Activated CD4-positive, alpha-beta T cell treated with anti-CD3 and anti-CD28 coated beads, Interleukin-2, amount 10 ng/mL, durations not matched to agents 7 days and 5 days (primary cell): ENCODE data around the gene NCAM1. TPM values are rescaled to one million over a fixed set of nuclear protein-coding genes. Genes with fewer than 3 reads are reported as not detected.

Source experiments
- CTCF ChIA-PET: fragments of 350-600 bp; sonication (Branson Sonifier 250); formaldehyde crosslinking; loops from one replicate; lab custom pipeline; 2021; ENCODE audit warnings: antibody characterized with exemption; lab: Charles Lee
- POLR2A ChIA-PET: fragments of 350-600 bp; sonication (Branson Sonifier 250); formaldehyde crosslinking; loops from one replicate; lab custom pipeline; 2021; ENCODE audit warnings: antibody characterized with exemption; lab: Charles Lee
- DNase-seq: peaks from one replicate; pipeline ENCODE4 v3.0.0-alpha.2; 2020
- H3K27ac Mint-ChIP-seq: one replicate; pipeline ENCODE4 v1.8.0; 2021; ENCODE audit warnings: mild to moderate bottlenecking, moderate library complexity, mixed read lengths
- H3K27me3 Mint-ChIP-seq: one replicate; pipeline ENCODE4 v1.8.0; 2021; ENCODE audit warnings: mixed read lengths
- H3K36me3 Mint-ChIP-seq: one replicate; pipeline ENCODE4 v1.8.0; 2021; ENCODE audit warnings: low read depth, mixed read lengths
- H3K4me1 Mint-ChIP-seq: one replicate; pipeline ENCODE4 v1.8.0; 2021; ENCODE audit warnings: mixed read lengths
- H3K4me3 Mint-ChIP-seq: one replicate; pipeline ENCODE4 v1.8.0; 2021; ENCODE audit warnings: mild to moderate bottlenecking, moderate library complexity, mixed read lengths
- H3K9me3 Mint-ChIP-seq: one replicate; pipeline ENCODE4 v1.8.0; 2021; ENCODE audit warnings: mixed read lengths
- total RNA-seq, 2 experiments: library from RNA; stranded (reverse); gene quantifications; one replicate each; pipeline ENCODE4 v1.2.3, GENCODE V29; 2021

NCAM1 gene
- total RNA-seq, 2 experiments from 2014 or later = 0.15 to 0.42 TPM

DNA sequence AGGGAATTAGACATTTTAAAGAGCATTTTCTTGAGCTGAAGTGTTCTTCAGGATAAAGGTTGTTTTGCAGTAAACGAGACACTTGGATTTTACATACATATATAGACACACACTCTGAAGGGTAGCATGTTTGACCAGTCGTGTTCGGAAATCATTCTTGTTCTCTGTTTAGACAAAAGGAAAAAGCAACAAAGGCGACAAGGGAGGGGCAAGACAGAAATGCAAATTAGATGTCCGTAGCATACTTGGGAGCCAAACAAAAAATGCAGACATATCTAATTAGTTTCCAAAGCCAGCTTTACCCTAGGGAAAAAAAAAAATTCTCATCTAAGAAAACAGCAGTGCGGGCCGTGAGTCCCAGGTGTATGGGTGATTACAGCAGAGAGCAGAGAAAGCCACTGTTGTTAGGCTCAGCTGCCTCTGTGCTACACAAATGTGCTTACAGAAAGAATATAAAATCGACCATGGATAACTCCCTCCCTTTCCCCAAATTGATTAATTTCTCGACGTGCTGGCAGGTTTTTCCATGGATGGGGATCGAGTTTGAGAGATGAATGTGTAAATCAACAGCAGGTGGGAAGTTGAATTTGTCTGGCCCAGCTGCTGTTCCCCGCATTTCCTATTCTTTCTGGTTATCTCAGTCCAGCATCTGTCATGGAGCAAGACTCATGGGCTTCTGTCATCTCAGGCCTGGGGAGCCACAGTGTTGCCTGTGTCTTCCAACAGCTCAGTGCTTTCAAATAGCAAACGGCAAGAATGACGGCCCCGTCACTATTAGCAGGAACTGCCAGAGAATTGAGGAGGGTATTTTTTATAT is 176.7 kb downstream of the NCAM1 start:
- ChIA-PET CTCF (no interaction called here), POLR2A (no interaction called here)
- DNase-seq = no peak
- Mint-ChIP-seq H3K9me3 (no peaks in the 10 kb centered on the region), H3K4me3 (no peak overlapping the region), H3K36me3 (no peaks in the 10 kb centered on the region), H3K27ac (no peak overlapping the region), H3K27me3 (peaks cover 33% of the 10 kb centered on the region), H3K4me1 (no peaks in the 10 kb centered on the region)

GRCh38 chr11:113138731-113139130 is 177.5 kb downstream of the NCAM1 start:
- Mint-ChIP-seq H3K27me3 (peaks cover 37% of the 10 kb centered on the region), H3K9me3 (no peaks in the 10 kb centered on the region), H3K4me3 (no peak overlapping the region), H3K36me3 (no peaks in the 10 kb centered on the region), H3K4me1 (no peaks in the 10 kb centered on the region), H3K27ac (no peak overlapping the region)
- no peak for DNase-seq
- ChIA-PET POLR2A (no interaction called here), CTCF (interaction anchor here (0.7 kb wide), 1 partner anchor 200 kb away, joined by 3 read pairs; no protein-coding TSS in a partner anchor)

DNA sequence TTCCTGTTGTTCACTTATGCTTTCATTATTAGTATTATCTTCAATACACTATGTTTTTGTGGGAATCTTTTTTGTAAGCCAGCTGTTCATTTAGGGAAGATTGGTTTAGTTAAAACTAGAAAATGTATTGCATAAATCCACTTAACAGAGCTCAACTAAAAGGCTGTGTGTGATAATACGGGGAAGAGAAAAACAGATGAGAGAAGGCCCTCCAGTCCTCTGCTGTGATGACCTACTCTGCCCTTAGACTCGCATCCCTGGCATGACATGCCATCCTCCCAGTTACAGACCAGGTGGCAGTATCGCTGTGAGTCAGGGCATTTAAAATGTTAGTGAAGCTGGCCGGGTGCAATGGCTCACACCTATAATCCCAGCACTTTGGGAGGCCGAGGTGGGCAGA is 179.8 kb downstream of the NCAM1 start:
- Mint-ChIP-seq H3K27me3 (peaks cover 40% of the 10 kb centered on the region), H3K9me3 (no peaks in the 10 kb centered on the region), H3K4me3 (no peak overlapping the region), H3K4me1 (no peaks in the 10 kb centered on the region), H3K27ac (no peak overlapping the region), H3K36me3 (no peaks in the 10 kb centered on the region)
- ChIA-PET CTCF (no interaction called here), POLR2A (no interaction called here)
- no peak for DNase-seq

DNA sequence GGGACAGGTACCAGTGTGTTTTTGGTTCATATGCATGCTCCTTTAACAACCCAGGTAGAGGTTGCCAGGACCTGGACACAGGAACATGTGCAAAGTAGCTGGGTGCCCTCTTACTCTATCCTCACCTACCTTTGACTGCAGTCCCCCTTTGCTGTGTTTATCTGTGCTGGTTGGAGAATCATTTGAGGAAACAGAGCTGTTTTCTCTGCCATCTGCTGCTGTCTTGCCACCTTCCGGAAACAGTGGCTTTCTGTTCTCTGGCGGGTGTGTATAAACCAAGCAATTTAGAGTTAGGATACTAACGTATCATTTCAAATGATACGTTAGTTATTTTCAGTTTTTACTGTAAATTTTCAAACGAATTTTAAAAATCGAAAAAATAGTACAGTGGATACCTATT is 181.3 kb downstream of the NCAM1 start:
- Mint-ChIP-seq H3K36me3 (no peaks in the 10 kb centered on the region), H3K4me3 (no peak overlapping the region), H3K4me1 (no peaks in the 10 kb centered on the region), H3K27me3 (peaks cover 33% of the 10 kb centered on the region), H3K27ac (no peak overlapping the region), H3K9me3 (no peaks in the 10 kb centered on the region)
- DNase-seq = no peak
- ChIA-PET CTCF (no interaction called here), POLR2A (no interaction called here)

GRCh38 chr11:113147249-113147648 is 186.0 kb downstream of the NCAM1 start:
- Mint-ChIP-seq H3K4me1 (no peaks in the 10 kb centered on the region), H3K4me3 (no peak overlapping the region), H3K36me3 (no peaks in the 10 kb centered on the region), H3K9me3 (no peaks in the 10 kb centered on the region), H3K27ac (no peak overlapping the region), H3K27me3 (peaks cover 16% of the 10 kb centered on the region)
- ChIA-PET CTCF (no interaction called here), POLR2A (no interaction called here)
- no peak for DNase-seq

GRCh38 chr11:113148076-113148475 is 186.9 kb downstream of the NCAM1 start:
- Mint-ChIP-seq H3K4me1 (no peaks in the 10 kb centered on the region), H3K27me3 (peaks cover 9% of the 10 kb centered on the region), H3K36me3 (no peaks in the 10 kb centered on the region), H3K4me3 (no peak overlapping the region), H3K27ac (no peak overlapping the region), H3K9me3 (no peaks in the 10 kb centered on the region)
- ChIA-PET POLR2A (no interaction called here), CTCF (no interaction called here)
- DNase-seq = no peak

- peaks cover 7% of the 10 kb centered on the region for H3K27me3 Mint-ChIP-seq
- no peaks in the 10 kb centered on the region for H3K36me3 Mint-ChIP-seq
- H3K27ac Mint-ChIP-seq = no peak overlapping the region
- ChIA-PET CTCF (no interaction called here), POLR2A (no interaction called here)
- H3K4me1 Mint-ChIP-seq = no peaks in the 10 kb centered on the region
- no peak overlapping the region for H3K4me3 Mint-ChIP-seq
- H3K9me3 Mint-ChIP-seq = no peaks in the 10 kb centered on the region
- no peak for DNase-seq
Observed at GRCh38 chr11:113148652-113149051, 187.4 kb downstream of the NCAM1 start.

DNA sequence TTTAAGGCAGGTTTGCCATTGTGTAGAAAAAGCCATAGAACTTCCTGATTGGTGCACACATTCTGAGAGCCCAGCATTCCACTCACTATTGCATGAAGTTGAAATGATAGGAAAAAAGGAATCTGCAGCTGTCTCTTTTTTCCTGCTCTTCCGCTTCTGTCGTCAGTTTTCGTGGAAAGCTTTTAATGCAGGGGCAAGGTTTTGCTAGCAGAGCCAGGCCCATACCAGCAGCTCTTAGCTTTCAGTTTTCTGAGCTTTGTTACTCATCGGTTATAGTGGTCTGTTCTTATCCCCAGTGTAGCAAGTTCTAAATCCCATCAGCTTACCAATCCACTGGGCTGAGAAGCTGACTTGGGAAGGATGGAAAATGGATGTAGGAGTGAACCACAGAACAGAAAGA is 190.3 kb downstream of the NCAM1 start:
- Mint-ChIP-seq H3K27me3 (peaks cover 2% of the 10 kb centered on the region), H3K36me3 (no peaks in the 10 kb centered on the region), H3K4me3 (no peak overlapping the region), H3K27ac (no peak overlapping the region), H3K4me1 (no peaks in the 10 kb centered on the region), H3K9me3 (no peaks in the 10 kb centered on the region)
- CTCF ChIA-PET = no interaction called here
- POLR2A ChIA-PET = no interaction called here
- DNase-seq = no peak

- Mint-ChIP-seq H3K36me3 (no peaks in the 10 kb centered on the region), H3K27me3 (peaks cover 2% of the 10 kb centered on the region), H3K4me3 (no peak overlapping the region), H3K27ac (no peak overlapping the region), H3K4me1 (no peaks in the 10 kb centered on the region), H3K9me3 (no peaks in the 10 kb centered on the region)
- ChIA-PET POLR2A (no interaction called here), CTCF (no interaction called here)
- no peak for DNase-seq
Observed at GRCh38 chr11:113152500-113152899, 191.3 kb downstream of the NCAM1 start.

DNA sequence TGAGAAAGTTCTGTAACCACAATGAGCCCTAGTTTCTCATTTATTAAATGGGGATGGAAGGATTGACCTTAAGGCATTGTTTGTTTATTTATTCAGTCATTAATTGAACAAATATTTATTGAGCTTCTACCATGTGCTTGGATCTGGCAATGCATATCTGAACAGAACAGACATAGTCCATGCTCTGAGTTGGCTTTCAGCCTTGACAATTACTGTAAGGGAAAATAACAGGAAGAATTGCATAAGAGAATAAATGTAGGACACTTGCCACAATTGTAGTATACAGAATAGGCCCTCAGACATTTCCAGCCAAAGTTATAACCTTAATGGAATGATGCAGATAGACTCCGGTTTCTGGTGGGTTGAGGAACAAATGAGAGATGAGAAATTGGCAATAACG is 192.6 kb downstream of the NCAM1 start:
- H3K4me3 Mint-ChIP-seq = no peak overlapping the region
- peaks cover 4% of the 10 kb centered on the region for H3K27me3 Mint-ChIP-seq
- no peak for DNase-seq
- no peaks in the 10 kb centered on the region for H3K36me3 Mint-ChIP-seq
- H3K4me1 Mint-ChIP-seq = no peaks in the 10 kb centered on the region
- no peak overlapping the region for H3K27ac Mint-ChIP-seq
- no peaks in the 10 kb centered on the region for H3K9me3 Mint-ChIP-seq
- CTCF ChIA-PET = no interaction called here
- POLR2A ChIA-PET = no interaction called here

DNA sequence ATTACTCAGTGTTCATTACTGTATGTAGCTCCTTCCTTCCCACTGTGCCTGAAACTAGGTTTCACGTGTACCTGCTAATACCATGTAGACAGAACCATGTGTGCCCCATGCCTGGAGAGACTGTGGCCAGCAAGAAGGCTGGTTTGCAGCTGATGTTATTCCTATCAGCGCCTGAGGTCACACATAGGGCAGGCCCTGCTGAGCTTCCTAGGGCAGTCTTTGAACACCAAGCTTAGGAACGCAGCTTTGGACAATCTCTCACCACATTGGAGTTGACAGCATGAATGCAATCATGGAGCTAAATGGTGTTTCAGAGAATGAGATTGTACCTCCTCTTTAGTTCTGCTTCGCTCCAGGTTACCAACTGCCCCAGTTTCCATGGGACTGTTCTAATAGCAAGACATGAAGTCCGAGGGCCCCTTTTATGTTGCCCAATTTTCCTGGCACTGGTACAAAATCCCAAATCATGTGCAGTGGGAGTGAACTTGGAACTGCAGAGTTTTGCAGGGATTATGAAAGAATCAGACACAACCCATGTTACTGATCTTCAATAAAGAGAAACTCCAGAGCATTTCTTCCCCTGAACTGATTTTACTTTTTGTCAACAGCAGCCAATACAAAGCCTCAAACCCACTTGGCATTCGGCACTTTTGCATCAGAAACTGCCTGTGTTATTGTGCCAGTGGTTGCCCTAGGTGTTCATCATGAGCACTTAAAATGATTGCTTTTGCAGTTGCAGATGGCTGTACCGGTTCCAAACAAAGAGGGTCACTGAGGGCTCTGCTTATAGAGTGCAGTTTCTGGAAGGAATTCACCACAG is 199.0 kb downstream of the NCAM1 start:
- Mint-ChIP-seq H3K9me3 (no peaks in the 10 kb centered on the region), H3K4me3 (no peak overlapping the region), H3K27me3 (peaks cover 3% of the 10 kb centered on the region), H3K36me3 (no peaks in the 10 kb centered on the region), H3K27ac (no peak overlapping the region), H3K4me1 (no peaks in the 10 kb centered on the region)
- CTCF ChIA-PET = no interaction called here
- DNase-seq = no peak
- POLR2A ChIA-PET = no interaction called here

DNA sequence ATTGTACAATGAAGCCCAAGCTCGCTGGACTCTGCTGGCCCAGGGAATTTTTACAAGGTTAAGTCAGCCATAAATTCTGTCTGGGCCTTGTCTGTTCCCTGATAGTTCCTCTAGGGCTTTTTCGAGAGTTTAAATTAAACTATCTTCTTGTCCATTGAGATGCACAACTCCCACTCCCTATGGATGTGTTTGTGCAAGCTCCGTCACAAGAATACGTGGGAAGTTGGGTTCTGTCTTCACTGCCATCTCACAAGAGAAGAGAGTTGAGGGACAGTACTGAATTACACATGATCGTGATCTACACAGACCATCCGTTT is 199.5 kb downstream of the NCAM1 start:
- DNase-seq = no peak
- Mint-ChIP-seq H3K27ac (no peak overlapping the region), H3K27me3 (peaks cover 3% of the 10 kb centered on the region), H3K4me1 (no peaks in the 10 kb centered on the region), H3K36me3 (no peaks in the 10 kb centered on the region), H3K4me3 (no peak overlapping the region), H3K9me3 (no peaks in the 10 kb centered on the region)
- POLR2A ChIA-PET = no interaction called here
- CTCF ChIA-PET = no interaction called here

- ChIA-PET POLR2A (no interaction called here), CTCF (no interaction called here)
- H3K9me3 Mint-ChIP-seq = no peaks in the 10 kb centered on the region
- no peak for DNase-seq
- no peak overlapping the region for H3K4me3 Mint-ChIP-seq
- H3K27ac Mint-ChIP-seq = no peak overlapping the region
- no peaks in the 10 kb centered on the region for H3K36me3 Mint-ChIP-seq
- H3K27me3 Mint-ChIP-seq = peaks cover 3% of the 10 kb centered on the region
- H3K4me1 Mint-ChIP-seq = no peaks in the 10 kb centered on the region
Observed at GRCh38 chr11:113161711-113162591, 200.7 kb downstream of the NCAM1 start.
